Fibroblast of skin of left biceps (primary cell): Measurements from ENCODE around the gene PRSS27.

Experiments
- DNase-seq, 2 experiments: peaks; one replicate each; pipeline ENCODE4 v3.0.0-alpha.2; 2013; ENCODE audit warnings: low read depth in 2 of 2

PRSS27 gene

DNA sequence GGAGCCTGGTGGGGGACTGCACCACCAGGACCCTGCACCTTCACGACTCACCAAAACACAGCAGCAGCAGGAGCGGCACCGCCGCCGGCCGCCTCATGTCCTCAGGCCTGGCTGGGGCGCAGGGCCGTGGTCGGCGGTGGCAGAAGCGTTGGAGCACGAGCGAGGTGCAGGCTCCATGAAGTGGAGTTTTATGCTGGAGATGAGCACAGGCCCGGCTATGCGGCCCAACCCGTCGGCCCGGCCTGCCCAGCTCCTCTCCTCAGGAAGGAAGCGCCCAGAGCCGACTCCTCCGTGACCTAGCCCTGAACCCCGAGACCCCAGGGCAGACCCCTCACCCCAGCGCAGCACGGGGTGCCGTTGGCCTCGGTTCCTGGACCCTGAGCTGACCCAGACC lies at the start of gene PRSS27:
PRSS27 (minus strand) TSS at position 161 of the 394 bp plus-strand sequence; CDS start at position 97, 64 bp downstream.
- DNase-seq, result no peak

DNA sequence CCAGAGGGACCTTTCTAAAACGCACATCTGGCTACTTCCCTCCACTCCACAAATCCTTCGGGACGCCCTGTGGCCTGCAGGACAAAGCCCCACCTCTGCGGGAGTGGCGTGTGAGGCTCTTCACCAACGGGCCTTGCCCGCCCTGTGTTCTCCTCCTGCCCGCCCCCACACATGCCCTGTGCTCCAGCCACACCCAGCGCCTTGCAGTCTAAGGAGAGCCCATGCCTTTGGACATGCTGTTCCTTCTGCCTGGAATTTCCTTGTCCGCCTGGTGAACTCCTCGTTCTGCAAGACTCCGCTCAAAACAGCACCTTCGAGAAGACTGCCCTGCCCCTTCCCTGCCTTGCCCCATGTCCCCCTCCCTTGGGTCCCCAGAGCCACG lies 49.6 kb upstream of the PRSS27 start:
- DNase-seq, result no peak

DNA sequence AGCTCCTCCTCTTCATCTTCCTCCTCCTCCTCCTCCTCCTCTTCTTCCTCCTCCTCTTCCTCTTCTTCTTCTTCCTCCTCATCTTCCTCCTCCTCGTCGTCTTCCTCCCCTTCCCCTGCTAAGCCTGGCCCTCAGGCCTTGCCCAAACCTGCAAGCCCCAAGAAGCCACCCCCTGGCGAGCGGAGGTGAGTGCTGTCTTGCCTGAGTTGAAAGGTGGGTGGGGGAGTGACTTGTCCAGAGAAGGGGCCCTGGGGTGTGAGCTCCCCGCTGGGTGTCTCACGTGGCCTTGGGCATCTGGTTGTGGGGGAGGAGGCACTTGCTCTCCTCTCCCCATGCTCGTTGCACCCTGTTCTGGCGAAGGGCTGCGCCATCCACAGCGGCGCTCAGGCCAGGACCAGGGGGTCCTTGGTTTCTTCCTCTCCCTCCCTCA lies 49.1 kb upstream of the PRSS27 start:
- DNase-seq, result no peak

DNA sequence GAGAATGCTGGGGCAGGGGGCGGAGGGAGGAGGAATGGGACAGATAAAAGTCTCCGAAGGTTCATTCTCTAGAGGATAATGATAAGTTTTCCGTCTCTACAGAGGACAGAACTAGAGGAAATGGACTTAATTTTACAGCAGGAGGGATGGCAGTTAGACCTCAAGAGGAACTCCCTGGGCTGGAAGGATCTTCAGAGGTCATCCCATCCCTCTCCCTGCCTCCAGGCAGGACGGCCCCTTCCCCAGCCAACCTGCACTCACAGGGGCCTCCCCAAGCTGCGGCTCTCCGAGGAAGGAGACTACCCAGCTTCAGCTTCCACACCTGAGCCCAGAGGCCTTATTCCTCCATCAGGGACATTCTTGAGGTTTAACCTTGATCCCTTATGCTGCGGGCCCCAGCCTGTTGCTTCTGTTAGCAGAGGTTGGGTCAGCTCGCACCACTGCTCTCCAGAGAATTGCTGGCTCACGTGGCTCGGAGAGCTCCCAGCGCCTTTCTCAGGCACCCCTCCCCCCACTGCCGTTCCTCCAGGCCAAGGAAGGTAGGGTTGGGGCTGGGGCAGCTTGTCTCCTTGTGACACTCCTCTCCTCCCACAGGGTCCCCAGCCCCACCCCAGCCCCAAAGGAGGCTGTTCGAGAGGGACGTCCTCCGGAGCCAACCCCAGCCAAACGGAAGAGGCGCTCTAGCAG lies 48.5 kb upstream of the PRSS27 start:
- DNase-seq, result no peak

DNA sequence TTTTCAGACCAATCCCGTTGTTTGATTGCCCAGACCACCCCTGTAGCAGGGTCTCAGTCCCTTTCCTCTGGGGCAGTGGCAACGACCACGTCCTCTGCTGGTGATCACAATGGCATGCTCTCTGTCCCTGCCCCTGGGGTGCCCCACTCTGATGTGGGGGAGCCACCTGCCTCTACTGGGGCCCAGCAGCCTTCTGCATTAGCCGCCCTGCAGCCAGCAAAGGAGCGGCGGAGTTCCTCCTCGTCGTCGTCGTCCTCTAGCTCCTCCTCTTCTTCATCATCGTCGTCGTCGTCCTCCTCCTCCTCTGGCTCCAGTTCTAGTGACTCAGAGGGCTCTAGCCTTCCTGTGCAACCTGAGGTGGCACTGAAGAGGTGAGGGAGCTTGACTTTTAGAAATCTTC lies 47.9 kb upstream of the PRSS27 start:
- DNase-seq, result no peak

DNA sequence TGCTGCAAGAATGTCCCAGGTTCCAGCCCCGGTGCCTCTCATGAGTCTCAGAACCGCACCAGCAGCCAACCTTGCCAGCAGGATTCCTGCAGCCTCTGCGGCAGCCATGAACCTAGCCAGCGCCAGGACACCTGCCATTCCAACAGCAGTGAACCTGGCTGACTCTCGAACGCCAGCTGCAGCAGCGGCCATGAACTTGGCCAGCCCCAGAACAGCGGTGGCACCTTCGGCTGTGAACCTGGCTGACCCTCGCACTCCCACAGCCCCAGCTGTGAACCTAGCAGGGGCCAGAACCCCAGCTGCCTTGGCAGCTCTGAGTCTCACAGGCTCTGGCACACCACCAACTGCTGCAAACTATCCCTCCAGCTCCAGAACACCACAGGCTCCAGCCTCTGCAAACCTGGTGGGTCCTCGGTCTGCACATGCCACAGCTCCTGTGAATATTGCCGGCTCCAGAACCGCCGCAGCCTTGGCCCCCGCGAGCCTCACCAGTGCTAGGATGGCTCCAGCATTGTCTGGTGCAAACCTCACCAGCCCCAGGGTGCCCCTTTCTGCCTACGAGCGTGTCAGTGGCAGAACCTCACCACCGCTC lies 47.2 kb upstream of the PRSS27 start:
- no peak for DNase-seq

DNA sequence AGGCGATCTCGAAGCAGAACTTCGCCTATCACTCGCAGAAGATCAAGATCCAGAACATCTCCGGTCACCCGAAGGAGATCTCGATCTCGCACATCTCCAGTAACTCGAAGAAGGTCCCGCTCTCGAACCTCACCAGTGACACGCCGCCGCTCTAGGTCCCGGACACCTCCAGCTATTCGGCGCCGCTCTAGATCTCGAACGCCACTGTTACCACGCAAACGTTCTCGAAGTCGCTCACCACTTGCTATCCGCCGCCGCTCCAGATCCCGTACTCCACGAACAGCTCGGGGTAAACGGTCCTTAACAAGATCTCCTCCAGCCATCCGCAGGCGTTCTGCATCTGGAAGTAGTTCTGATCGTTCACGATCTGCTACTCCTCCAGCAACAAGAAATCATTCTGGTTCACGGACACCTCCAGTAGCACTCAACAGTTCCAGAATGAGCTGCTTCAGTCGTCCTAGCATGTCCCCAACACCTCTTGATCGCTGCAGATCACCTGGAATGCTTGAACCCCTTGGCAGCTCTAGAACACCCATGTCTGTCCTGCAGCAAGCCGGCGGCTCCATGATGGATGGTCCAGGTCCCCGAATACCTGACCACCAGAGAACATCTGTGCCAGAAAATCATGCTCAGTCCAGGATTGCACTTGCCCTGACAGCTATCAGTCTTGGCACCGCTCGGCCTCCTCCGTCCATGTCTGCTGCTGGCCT lies 46.6 kb upstream of the PRSS27 start:
- no peak for DNase-seq

DNA sequence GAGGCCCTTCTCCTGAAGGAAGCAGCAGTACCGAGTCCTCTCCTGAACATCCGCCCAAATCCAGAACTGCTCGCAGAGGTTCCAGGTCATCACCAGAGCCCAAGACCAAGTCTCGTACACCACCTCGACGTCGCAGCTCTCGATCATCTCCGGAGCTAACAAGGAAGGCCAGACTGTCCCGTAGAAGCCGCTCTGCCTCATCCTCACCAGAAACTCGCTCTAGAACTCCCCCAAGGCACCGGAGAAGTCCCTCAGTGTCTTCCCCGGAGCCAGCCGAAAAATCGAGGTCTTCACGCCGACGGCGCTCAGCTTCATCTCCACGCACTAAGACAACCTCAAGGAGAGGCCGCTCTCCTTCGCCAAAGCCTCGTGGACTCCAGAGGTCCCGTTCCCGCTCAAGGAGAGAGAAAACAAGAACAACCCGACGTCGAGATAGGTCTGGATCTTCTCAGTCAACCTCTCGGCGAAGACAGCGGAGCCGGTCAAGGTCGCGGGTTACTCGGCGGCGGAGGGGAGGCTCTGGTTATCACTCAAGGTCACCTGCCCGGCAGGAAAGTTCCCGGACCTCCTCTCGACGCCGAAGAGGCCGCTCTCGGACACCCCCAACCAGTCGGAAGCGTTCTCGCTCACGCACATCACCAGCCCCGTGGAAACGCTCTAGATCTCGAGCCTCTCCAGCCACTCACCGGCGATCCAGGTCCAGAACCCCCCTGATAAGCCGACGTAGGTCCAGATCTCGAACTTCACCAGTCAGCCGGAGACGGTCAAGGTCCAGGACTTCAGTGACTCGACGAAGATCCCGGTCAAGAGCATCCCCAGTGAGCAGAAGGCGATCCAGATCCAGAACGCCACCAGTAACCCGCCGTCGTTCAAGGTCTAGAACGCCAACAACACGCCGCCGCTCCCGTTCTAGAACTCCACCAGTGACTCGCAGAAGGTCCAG lies 45.7 kb upstream of the PRSS27 start:
- DNase-seq, result no peak

DNA sequence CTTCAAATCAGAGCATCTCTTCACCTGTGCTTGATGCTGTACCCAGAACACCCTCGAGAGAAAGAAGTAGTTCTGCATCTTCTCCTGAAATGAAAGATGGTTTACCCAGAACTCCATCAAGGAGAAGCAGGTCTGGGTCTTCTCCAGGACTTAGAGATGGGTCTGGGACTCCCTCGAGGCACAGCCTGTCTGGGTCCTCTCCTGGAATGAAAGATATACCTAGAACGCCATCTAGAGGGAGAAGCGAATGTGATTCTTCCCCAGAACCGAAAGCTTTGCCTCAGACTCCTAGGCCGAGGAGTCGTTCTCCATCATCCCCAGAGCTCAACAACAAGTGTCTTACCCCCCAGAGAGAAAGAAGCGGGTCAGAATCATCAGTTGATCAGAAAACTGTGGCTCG lies 44.7 kb upstream of the PRSS27 start:
- no peak for DNase-seq

DNA sequence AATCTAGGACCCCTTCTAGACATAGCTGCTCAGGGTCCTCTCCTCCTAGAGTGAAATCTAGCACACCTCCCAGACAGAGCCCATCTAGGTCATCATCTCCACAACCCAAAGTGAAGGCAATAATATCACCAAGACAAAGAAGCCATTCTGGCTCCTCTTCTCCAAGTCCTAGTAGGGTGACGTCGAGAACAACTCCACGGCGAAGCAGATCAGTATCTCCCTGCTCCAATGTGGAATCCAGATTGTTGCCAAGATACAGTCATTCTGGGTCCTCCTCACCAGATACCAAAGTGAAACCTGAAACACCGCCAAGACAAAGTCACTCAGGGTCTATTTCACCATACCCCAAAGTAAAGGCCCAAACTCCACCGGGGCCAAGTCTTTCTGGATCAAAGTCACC lies 43.1 kb upstream of the PRSS27 start:
- no peak for DNase-seq

DNA sequence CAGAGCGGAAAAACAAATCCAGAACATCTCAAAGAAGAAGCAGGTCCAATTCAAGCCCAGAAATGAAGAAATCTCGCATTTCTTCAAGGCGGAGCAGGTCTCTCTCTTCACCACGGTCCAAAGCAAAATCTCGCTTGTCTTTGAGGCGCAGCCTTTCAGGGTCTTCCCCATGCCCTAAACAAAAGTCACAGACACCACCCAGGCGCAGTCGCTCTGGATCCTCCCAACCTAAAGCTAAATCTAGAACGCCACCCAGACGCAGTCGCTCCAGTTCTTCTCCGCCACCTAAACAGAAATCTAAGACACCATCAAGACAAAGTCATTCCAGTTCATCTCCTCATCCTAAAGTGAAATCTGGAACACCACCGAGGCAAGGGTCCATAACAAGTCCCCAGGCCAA lies 42.7 kb upstream of the PRSS27 start:
- no peak for DNase-seq

DNA sequence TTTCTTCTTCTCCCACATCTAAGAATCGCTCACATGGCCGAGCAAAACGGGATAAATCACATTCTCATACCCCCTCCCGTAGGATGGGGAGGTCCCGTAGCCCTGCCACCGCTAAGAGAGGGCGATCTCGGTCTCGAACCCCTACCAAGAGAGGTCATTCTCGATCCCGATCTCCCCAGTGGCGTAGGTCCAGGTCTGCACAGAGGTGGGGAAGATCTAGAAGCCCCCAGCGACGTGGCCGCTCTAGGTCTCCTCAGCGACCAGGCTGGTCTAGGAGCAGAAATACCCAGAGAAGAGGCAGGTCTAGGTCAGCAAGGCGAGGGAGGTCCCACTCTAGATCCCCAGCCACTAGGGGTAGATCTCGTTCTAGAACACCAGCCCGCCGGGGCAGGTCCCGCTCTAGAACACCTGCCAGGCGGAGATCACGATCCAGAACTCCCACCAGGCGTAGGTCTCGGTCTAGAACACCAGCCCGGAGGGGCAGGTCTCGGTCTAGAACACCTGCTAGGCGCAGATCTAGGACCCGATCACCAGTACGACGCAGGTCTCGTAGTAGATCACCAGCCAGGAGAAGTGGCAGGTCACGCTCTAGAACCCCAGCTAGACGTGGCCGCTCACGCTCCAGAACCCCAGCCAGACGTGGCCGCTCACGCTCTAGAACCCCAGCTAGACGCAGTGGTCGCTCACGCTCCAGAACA lies 42.0 kb upstream of the PRSS27 start:
- no peak for DNase-seq

DNA sequence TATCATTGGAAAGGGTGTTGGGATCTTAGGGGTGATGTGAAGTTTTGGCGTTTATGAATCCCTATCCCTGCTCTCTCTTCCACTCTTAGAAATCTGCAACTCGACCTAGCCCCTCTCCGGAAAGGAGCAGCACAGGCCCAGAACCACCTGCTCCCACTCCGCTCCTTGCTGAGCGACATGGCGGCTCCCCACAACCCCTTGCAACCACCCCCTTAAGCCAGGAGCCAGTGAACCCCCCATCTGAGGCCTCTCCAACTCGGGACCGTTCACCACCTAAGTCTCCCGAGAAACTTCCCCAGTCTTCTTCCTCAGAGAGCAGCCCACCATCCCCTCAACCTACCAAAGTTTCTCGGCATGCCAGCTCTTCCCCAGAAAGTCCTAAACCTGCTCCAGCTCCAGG lies 41.4 kb upstream of the PRSS27 start:
- DNase-seq, result no peak

DNA sequence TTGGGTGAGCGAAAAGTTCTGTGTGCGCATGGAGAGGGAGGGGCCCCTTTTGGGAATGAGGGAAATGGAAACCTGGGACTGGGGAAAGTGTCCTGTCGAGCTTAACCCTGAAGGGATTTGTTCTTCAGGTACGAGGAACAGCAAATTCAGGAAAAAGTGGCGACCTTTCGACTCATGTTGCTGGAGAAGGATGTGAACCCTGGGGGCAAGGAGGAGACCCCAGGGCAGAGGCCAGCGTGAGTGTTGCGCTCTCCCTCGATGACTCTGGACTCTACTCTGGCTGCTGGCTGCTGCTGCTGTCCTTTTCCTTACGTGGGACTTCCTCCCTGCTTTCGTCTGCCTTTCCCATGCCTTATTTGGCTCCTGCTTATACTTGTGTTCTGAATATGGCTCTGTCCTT lies 37.3 kb upstream of the PRSS27 start:
- no peak for DNase-seq

DNA sequence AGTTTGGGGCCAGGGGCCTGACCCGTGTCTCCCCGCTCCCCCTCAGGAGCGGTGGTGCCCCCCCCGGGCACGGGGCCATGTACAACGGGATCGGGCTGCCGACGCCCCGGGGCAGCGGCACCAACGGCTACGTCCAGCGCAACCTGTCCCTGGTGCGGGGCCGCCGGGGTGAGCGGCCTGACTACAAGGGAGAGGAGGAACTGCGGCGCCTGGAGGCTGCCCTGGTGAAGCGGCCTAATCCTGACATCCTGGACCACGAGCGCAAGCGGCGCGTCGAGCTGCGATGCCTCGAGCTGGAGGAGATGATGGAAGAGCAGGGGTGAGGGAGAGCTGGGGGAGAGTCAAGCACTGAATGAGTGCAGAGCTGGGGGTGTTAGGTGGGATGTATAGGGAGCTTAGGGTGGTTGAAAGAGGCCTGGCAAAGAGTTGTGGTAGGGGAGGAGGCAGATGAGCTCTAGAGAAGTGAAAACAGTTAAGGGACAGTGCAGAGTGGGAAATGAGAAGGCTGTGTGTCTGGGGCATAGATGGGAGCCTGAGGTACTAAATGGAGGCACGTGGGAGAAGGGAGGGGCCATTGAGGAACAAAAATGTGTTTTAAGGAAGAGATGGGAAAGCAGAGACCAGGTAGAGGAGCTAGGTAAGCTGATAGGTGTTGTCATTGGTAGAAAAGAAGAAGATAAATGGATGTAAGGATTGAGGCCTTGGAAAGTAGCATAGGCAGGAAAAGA lies 36.4 kb upstream of the PRSS27 start:
- DNase-seq, result no peak

DNA sequence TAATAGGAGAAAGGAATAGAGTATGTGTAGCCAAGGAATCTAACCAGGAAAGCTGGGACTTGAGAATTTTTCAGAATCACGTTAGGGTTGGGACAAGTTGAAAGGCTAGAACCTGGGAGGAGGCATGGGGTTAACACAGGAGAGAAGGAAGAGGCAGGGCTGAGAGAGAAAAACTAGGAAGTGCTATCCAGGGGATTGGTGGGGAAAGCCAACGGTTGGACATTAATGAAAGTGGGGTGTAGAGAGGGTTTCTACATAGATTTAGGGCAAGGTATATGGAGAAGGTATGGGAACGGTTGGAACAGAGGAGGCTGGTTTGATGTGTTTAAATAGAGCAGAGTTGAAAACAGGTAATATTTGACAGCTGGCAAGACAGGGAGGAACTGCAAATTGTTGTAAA lies 35.1 kb upstream of the PRSS27 start:
- DNase-seq, result no peak

DNA sequence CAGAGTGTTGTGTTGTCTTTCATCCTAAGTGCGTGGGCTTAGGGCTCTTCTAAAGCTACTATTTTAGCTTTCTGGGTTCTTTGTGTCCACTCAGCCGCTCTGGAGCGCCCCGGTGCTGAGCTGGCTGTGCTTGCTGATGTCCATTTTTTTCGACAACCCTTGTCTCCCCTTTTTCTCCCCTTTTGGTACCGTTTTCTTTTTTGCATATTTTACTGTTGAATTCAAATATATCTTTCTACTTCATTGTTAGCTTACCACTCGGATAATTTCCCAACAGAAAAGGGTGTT lies 33.7 kb upstream of the PRSS27 start:
- no peak for DNase-seq

DNA sequence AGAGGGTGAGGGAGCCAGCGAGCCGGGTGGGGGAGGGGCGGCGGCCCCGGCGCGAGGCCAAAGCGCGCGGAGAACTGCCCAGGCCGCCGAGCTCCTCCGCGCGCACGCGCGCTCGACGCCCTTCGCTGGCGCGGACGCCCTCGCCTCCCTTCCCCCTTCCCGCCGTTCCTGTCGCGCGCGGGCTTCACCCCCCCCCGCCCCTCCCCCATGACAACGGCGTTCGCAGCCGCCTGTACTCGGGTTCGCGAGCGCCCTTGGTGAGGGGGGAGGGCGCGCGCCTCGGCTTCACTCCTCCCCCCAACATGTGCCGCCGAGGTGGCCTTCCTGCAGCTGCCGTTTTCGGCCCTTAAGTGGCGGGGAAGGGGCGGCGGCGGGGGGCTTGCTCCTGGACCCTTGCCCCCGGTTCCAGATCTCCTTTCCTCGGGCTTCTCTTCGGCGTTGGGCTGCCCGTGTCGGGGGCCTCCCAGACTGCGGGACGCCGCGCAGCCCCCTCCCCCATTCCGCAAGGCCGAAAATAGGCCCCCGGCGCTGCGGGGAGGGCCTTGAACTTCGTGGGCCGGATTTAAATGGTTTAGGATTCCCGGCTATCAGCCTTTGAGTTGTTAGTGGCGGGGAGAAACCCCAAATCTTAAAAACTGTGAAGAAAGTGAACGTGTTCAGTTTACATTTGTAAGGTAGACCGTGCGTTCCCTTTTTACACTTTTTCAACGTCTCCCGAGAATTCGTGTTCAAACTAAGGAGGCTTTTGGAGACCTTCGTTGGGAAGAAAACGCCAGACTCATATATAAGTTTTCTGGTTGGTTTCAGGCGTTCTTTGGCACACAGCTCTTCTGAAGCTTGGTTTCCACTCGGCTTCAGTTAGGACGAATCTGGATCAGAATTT lies 33.1 kb upstream of the PRSS27 start:
- peak; percentile 44 to 57 for DNase-seq

DNA sequence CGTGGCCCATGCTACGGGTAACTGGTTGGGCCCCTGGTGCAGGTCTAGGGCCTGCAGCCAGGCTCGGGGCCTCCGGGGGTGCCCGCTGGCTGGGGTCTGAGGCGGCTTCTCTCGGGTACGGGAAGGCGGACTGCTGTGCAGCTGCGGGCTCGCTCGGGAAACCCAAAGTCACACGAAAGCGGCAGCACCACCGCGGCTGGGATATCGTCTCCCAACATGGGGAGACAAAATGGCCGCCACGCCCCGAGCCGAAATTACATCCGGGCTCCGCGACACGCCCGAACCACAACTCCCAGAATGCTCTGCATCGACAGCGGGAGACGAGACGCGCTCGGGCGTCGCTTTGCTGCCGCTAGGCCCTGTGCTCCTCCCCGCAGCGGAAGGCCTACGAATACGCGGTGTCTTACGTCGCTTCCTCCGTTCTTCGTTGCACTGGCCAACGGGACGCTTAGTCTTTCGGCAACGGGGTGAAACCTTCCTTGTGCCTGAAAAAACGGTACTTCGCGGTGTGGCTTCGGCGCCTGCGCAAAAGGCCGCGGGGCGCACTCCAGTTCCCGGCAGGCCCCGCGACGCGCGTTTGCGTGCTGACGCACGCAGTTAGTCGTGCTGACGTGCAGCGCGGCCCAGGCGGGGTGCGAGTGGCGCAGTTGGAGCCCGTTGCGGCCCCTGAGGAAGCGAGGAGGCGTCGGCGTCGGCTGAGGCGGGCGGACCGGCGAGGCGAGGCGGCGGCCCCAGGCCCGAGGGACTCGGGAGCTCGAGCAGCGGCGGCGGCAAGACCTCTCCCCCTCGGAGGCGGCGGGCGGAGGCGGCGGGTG lies 32.2 kb upstream of the PRSS27 start, which contains the start of gene SRRM2:
SRRM2 (plus strand) TSS at position 604 of the 815 bp plus-strand sequence. CDS start 3,727 bp downstream, outside the sequence.
- peak; percentile 92 to 93 for DNase-seq
